GM12878 (cell line): Measurements from ENCODE around the gene PRICKLE4. TPM values are rescaled to one million over a fixed set of nuclear protein-coding genes. Genes with fewer than 3 reads are reported as not detected.

Experiments
- ATAC-seq: fragments of 200-7000 bp; cut with Tn5 transposase; 3 replicates; pipeline ENCODE4 v1.9.1; 2020; ENCODE audit warnings: mild to moderate bottlenecking, moderate library complexity
- BruUV-seq: library from RNA; stranded (reverse); fragments of 400-500 nt; replicated peaks from 2 replicates; lab custom pipeline; 2021; lab: Mats Ljungman, UMichigan
- CTCF ChIA-PET: fragments of 300-600 bp; sonication (Branson Sonifier 250); formaldehyde crosslinking; extraction: SDS; loops from one replicate; lab custom pipeline; 2021; ENCODE audit warnings: inconsistent platforms; lab: Yijun Ruan, JAX
- POLR2A ChIA-PET: fragments of 350-600 bp; formaldehyde crosslinking; extraction: SDS; loops from one replicate; lab custom pipeline; 2021; ENCODE audit warnings: inconsistent platforms; lab: Charles Lee
- RAD21 ChIA-PET: fragments of 300-600 bp; sonication (Branson Sonifier 250); formaldehyde crosslinking; loops from one replicate; lab custom pipeline; 2023; ENCODE audit warnings: antibody characterized with exemption; ENCODE audit not compliant: unreplicated experiment; lab: Charles Lee
- SMC1A ChIA-PET: fragments of 300-600 bp; sonication (Branson Sonifier 250); formaldehyde crosslinking; loops from one replicate; lab custom pipeline; 2023; ENCODE audit not compliant: unreplicated experiment, uncharacterized antibody; lab: Charles Lee
- DNase-seq: peaks from one replicate; pipeline ENCODE4 v3.0.0-alpha.2; 2011; ENCODE audit warnings: low read depth, low spot score
- FAIRE-seq: peaks from 3 replicates; lab custom pipeline; 2011; peaks lifted over from hg19 to GRCh38; lab: Jason Lieb, UNC
- H2AFZ ChIP-seq: 2 replicates; pipeline ENCODE4 v1.6.0; 2011; ENCODE audit warnings: low read depth, low read length, control low read depth; ENCODE audit not compliant: control insufficient read depth
- H3K27ac ChIP-seq: 2 replicates; pipeline ENCODE4 v1.5.1; 2011; ENCODE audit warnings: control low read depth; ENCODE audit not compliant: control insufficient read depth, insufficient read depth
- H3K27me3 ChIP-seq, 2 experiments: replicated peaks in 1 of 2; 2 replicates each; pipeline versions ENCODE4 v1.6.0 to v1.6.1; 2011; ENCODE audit warnings: low read length in 1 of 2; ENCODE audit not compliant: control insufficient read depth in 2 of 2, insufficient read depth in 2 of 2
- H3K36me3 ChIP-seq, 2 experiments: 2 replicates each; pipeline ENCODE4 v1.5.1; 2011; ENCODE audit warnings: low read length in 1 of 2; ENCODE audit not compliant: control insufficient read depth in 2 of 2, insufficient read depth in 2 of 2
- H3K4me1 ChIP-seq: 2 replicates; pipeline ENCODE4 v1.6.1; 2011; ENCODE audit warnings: mild to moderate bottlenecking, low read length, moderate library complexity, mixed read lengths; ENCODE audit not compliant: control insufficient read depth, insufficient read depth
- H3K4me2 ChIP-seq: 2 replicates; pipeline ENCODE4 v1.6.0; 2011; ENCODE audit warnings: control low read depth; ENCODE audit not compliant: control insufficient read depth, insufficient read depth
- H3K4me3 ChIP-seq: fragments of 200-600 bp; sonication (generic); 2 replicates; pipeline ENCODE4 v1.5.1; 2016
- H3K79me2 ChIP-seq: 2 replicates; pipeline ENCODE4 v1.6.0; 2011; ENCODE audit warnings: low read length; ENCODE audit not compliant: control insufficient read depth, insufficient read depth
- H3K9ac ChIP-seq: 2 replicates; pipeline ENCODE4 v1.8.0; 2011; ENCODE audit warnings: low read length, control low read depth, mixed read lengths; ENCODE audit not compliant: control insufficient read depth, insufficient read depth
- H3K9me3 ChIP-seq: replicated peaks from 3 replicates; pipeline ENCODE4 v1.5.1; 2011; ENCODE audit warnings: mild to moderate bottlenecking, low read length; ENCODE audit not compliant: control insufficient read depth, insufficient read depth
- H4K20me1 ChIP-seq: 2 replicates; pipeline ENCODE4 v1.6.0; 2011; ENCODE audit not compliant: control insufficient read depth, insufficient read depth
- BRCA1 ChIP-seq: IDR thresholded peaks from 2 replicates; pipeline ENCODE4 v1.6.1; 2011; ENCODE audit warnings: low read depth, low read length, improper control_type of control experiment
- CBFB ChIP-seq: IDR thresholded peaks from 2 replicates; pipeline ENCODE4 v1.6.1; 2016; ENCODE audit warnings: antibody characterized with exemption, low read depth
- CBX3 ChIP-seq: fragments of 200-600 bp; sonication (generic); IDR thresholded peaks from 2 replicates; pipeline ENCODE4 v1.6.1; 2016; ENCODE audit warnings: low read depth, borderline replicate concordance
- IRF3 ChIP-seq: fragments of 450-650 bp; IDR thresholded peaks from 2 replicates; pipeline ENCODE4 v1.6.1; 2014; ENCODE audit warnings: mild to moderate bottlenecking
- MLLT1 ChIP-seq: fragments of 450-650 bp; IDR thresholded peaks from 2 replicates; pipeline ENCODE4 v1.6.1; 2016; ENCODE audit warnings: mild to moderate bottlenecking
- NFYB ChIP-seq: IDR thresholded peaks from 2 replicates; pipeline ENCODE4 v1.6.1; 2011; ENCODE audit warnings: low read depth, mild to moderate bottlenecking, low read length, improper control_type of control experiment, moderate library complexity; ENCODE audit not compliant: insufficient read depth
- NR2C1 ChIP-seq: fragments of 450-650 bp; IDR thresholded peaks from 2 replicates; pipeline ENCODE4 v1.6.1; 2017; ENCODE audit warnings: antibody characterized with exemption, mild to moderate bottlenecking, moderate library complexity
- RAD51 ChIP-seq: fragments of 450-650 bp; IDR thresholded peaks from 2 replicates; pipeline ENCODE4 v1.6.1; 2016; ENCODE audit warnings: moderate library complexity, mild to moderate bottlenecking, inconsistent platforms
- RELA ChIP-seq: fragments of 450-650 bp; IDR thresholded peaks from 2 replicates; pipeline ENCODE4 v1.8.0; 2014; ENCODE audit warnings: borderline replicate concordance; ENCODE audit not compliant: partially characterized antibody
- SMC3 ChIP-seq: IDR thresholded peaks from 2 replicates; pipeline ENCODE4 v1.6.1; 2011; ENCODE audit warnings: low read length, improper control_type of control experiment, borderline replicate concordance
- SREBF2 ChIP-seq: IDR thresholded peaks from 2 replicates; pipeline ENCODE4 v1.6.1; 2012; ENCODE audit warnings: mild to moderate bottlenecking, low read length
- SUZ12 ChIP-seq: fragments of 200-600 bp; sonication (generic); IDR thresholded peaks from one replicate; pipeline ENCODE4 v1.6.1; 2018; ENCODE audit warnings: antibody characterized with exemption, mild to moderate bottlenecking; ENCODE audit not compliant: unreplicated experiment
- TAF1 ChIP-seq: IDR thresholded peaks from 2 replicates; pipeline ENCODE4 v1.6.1; 2011; ENCODE audit warnings: mild to moderate bottlenecking, low read depth, low read length, borderline replicate concordance
- ZNF207 ChIP-seq: fragments of 450-650 bp; IDR thresholded peaks from 2 replicates; pipeline ENCODE4 v1.6.1; 2014; ENCODE audit warnings: antibody characterized with exemption, mild to moderate bottlenecking, borderline replicate concordance
- WGBS: methylation state at CpG from one replicate; pipeline ENCODE4 v1.1.6; 2016; ENCODE audit warnings: low lambda C conversion rate; ENCODE audit not compliant: insufficient replicate concordance, insufficient coverage; ENCODE audit errors: missing lambda C conversion rate; 5-methylcytosine and 5-hydroxymethylcytosine counted together
- in situ Hi-C: fragments of 300-500 bp; cut with MboI; formaldehyde crosslinking; loops from 9 replicates; pipeline ENCODE4 v1.14.3; 2018; ENCODE audit warnings: mixed read lengths
- intact Hi-C: fragments of 100-400 bp; cut with micrococcal nuclease; formaldehyde crosslinking; loops from one replicate; pipeline ENCODE4 v1.14.2; 2022; ENCODE audit not compliant: unreplicated experiment
- polyA plus RNA-seq, 11 experiments: library from polyadenylated mRNA; depleted of rRNA in 4 of 11; unstranded in 6 of 11; stranded (reverse) in 5 of 11; fragments of >200 nt; fragmentation: Nextera tagmentation in 4 of 11; fragmentation: Illumina TruSeq in 1 of 11; extraction: Ambion mirVana in 4 of 11; extraction: Trizol in 1 of 11; gene quantifications; 1 replicate in 1 of 11; 2 replicates in 10 of 11; pipeline versions ENCODE4 v1.2.1 to v1.2.3, GENCODE V29; 2011 to 2016; ENCODE audit warnings: inconsistent platforms in 2 of 11, missing spikeins in 2 of 11, low read depth in 1 of 11
- total RNA-seq, 4 experiments: library from RNA; depleted of rRNA in 3 of 4; stranded (reverse); fragments of >200 nt in 3 of 4; fragmentation: Illumina TruSeq in 1 of 4; extraction: Trizol in 1 of 4; gene quantifications; 2 replicates each; pipeline versions ENCODE4 v1.2.1 to v1.2.3, GENCODE V29; 2013 to 2021

PRICKLE4 gene
- total and polyA plus RNA-seq, 10 of the 15 experiments (the other 5 are each of a cell fraction or from before 2014, with no cell fraction given) = 0.33 to 0.85 (median 0.35) TPM; not detected in 7

GRCh38 chr6:41832263-41832662 is 51.7 kb downstream of the PRICKLE4 start:
- POLR2A ChIA-PET = interaction anchor here (0.6 to 1.2 kb wide), 2 partner anchors 10 to 119 kb away, joined by 5 to 6 read pairs; no protein-coding TSS in a partner anchor
- in situ Hi-C loops = no loop called here
- no peaks in the 10 kb centered on the region for H3K4me1 ChIP-seq
- no peak overlapping the region for H3K4me2 ChIP-seq
- WGBS = 85% methylated on average over 3 of the region's 3 CpGs
- BruUV-seq = no TSS peak
- CTCF ChIA-PET = interaction anchor here (0.6 to 1.5 kb wide), 4 partner anchors 12 to 274 kb away, joined by 3 read pairs; partner anchors contain the start of genes BYSL and MED20
- SMC1A ChIA-PET = interaction anchor here (1.3 kb wide), 1 partner anchor 18 kb away, joined by 4 read pairs; no protein-coding TSS in a partner anchor
- H3K9me3 ChIP-seq = no peaks in the 10 kb centered on the region
- no peaks in the 10 kb centered on the region for H3K27me3 ChIP-seq
- no peak for TF ChIP-seq SREBF2
- no peak for TF ChIP-seq RAD51
- TF ChIP-seq ZNF207 = no peak
- TF ChIP-seq CBFB = no peak
- TF ChIP-seq SMC3 = no peak
- no peak for FAIRE-seq
- no peaks in the 10 kb centered on the region for H3K79me2 ChIP-seq
- no peaks in the 10 kb centered on the region for H3K36me3 ChIP-seq
- H3K27ac ChIP-seq = no peak overlapping the region
- H4K20me1 ChIP-seq = no peaks in the 10 kb centered on the region
- RAD21 ChIA-PET = no interaction called here
- intact Hi-C loops = no loop called here
- no peak overlapping the region for H3K9ac ChIP-seq
- ATAC-seq = no peak
- no peak for DNase-seq
- no peak overlapping the region for H2AFZ ChIP-seq
- H3K4me3 ChIP-seq = no peak overlapping the region

- H2AFZ ChIP-seq = no peak overlapping the region
- H4K20me1 ChIP-seq = no peaks in the 10 kb centered on the region
- H3K36me3 ChIP-seq = no peaks in the 10 kb centered on the region
- ATAC-seq = peak; percentile 43; the same call in 2 of the 3 replicates
- H3K27me3 ChIP-seq = no peaks in the 10 kb centered on the region
- CTCF ChIA-PET = interaction anchor here (0.6 to 1.5 kb wide), 2 partner anchors 11 to 251 kb away, joined by 3 to 7 read pairs; no protein-coding TSS in a partner anchor
- in situ Hi-C loops (no loop called here), intact Hi-C loops (no loop called here)
- no peak overlapping the region for H3K27ac ChIP-seq
- POLR2A ChIA-PET = interaction anchor here (0.6 to 1.0 kb wide), 2 partner anchors 50 to 213 kb away, joined by 3 to 4 read pairs; no protein-coding TSS in a partner anchor
- H3K79me2 ChIP-seq = no peaks in the 10 kb centered on the region
- 98% methylated on average over 5 of the region's 5 CpGs for WGBS
- SMC1A ChIA-PET = interaction anchor here (0.6 to 1.3 kb wide), 4 partner anchors 12 to 666 kb away, joined by 3 read pairs; no protein-coding TSS in a partner anchor
- no peaks in the 10 kb centered on the region for H3K4me1 ChIP-seq
- FAIRE-seq = no peak
- no TSS peak for BruUV-seq
- no peak overlapping the region for H3K4me2 ChIP-seq
- no peaks in the 10 kb centered on the region for H3K9me3 ChIP-seq
- H3K4me3 ChIP-seq = no peak overlapping the region
- no peak overlapping the region for H3K9ac ChIP-seq
- DNase-seq = no peak
- RAD21 ChIA-PET = interaction anchor here (0.7 kb wide), 1 partner anchor 85 kb away, joined by 3 read pairs; the partner anchor contains the start of genes BYSL and MED20
- TF ChIP-seq BRCA1 (no peak), NFYB (no peak), IRF3 (no peak), TAF1 (no peak), CBX3 (no peak), SUZ12 (no peak), NR2C1 (no peak), RELA (no peak), MLLT1 (peak; percentile 97)
Observed at GRCh38 chr6:41836022-41836659, 55.6 kb downstream of the PRICKLE4 start.
